Uterus (tissue), 2 donors: ENCODE measurements around the gene PIEZO2.

ENCODE experiments used
- CTCF ChIP-seq, 4 experiments: fragments of 200-600 bp in 2 of 4; fragments of 450-650 bp in 2 of 4; sonication (generic) in 2 of 4; IDR thresholded peaks; one replicate each; pipeline ENCODE4 v1.5.1; 2016 to 2019; ENCODE audit warnings: antibody characterized with exemption in 4 of 4, mild to moderate bottlenecking in 2 of 4, moderate library complexity in 1 of 4
- POLR2A ChIP-seq, 2 donors: fragments of 450-650 bp; IDR thresholded peaks; one replicate each; pipeline ENCODE4 v1.6.1; 2016; ENCODE audit warnings: antibody characterized with exemption in 2 of 2, mild to moderate bottlenecking in 1 of 2, moderate library complexity in 1 of 2

GRCh38 chr18:10995550-10995949, 153.8 kb downstream of the PIEZO2 start:
- TF ChIP-seq CTCF (IDR thresholded peaks at IDR 0.05) (no peak), POLR2A (IDR thresholded peaks at IDR 0.05) (no peak)
